ENCODE measurements around the gene SCN2A.

Gene SCN2A

DNA sequence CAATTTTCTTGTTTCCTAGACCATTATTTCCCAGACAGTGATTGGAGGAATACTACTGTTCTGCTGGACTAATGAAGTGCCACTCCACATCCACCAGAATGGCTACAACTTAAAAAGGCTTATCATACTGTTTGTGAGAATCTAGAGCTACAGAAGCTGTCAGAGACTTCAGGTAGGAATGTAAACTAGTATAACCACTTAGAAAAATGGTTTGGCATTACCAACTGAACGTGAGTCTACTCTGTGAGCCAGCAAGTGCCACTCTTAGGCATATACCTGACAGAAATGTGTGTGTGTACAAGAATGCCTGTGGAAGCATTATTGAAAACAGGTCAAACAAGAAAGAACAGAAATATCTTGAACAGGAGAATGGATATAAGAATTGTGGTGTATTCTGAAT lies 31.1 kb upstream of the SCN2A start:
- no peaks in the 10 kb centered on the region for H3K27me3 ChIP-seq (ENCODE audit: control insufficient read depth, insufficient read depth, low read length)
- H3K4me1 ChIP-seq (ENCODE audit: control insufficient read depth, insufficient read depth, low read length), result no peaks in the 10 kb centered on the region; the same call in 1 of the 2 replicates
- H3K27ac ChIP-seq (ENCODE audit: low read length), result no peak overlapping the region
- no peaks in the 10 kb centered on the region for H3K9me3 ChIP-seq (ENCODE audit: control insufficient read depth, insufficient read depth, low read length)
- WGBS (ENCODE audit: insufficient coverage, insufficient read length), result no CpG with 5 or more reads among the region's 1 CpG
- no peak overlapping the region for H3K4me3 ChIP-seq (ENCODE audit: low read length)
- H3K36me3 ChIP-seq (ENCODE audit: control insufficient read depth, insufficient read depth, low read length), result no peaks in the 10 kb centered on the region
- no peak for DNase-seq (ENCODE audit: low read depth, low spot score)

DNA sequence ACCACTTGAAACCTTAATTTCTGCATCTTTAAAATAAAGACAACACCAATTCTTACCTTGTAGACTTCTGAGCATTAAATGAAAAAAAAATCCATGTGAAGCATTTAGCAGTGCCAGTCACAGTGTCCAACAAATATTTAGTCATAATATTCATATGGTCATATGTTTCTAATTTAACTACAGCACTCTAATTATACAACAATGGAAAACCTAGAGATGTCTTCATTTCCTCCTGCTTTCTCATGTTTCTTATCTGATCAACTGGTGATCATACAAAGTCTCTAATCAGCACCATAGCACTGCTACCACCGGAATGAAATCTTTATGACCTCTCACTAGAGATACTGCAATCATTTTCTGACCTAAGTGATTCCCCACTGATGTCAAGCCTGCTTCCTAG lies 25.1 kb upstream of the SCN2A start:
- H3K4me3 ChIP-seq (ENCODE audit: low read length), result no peak overlapping the region

DNA sequence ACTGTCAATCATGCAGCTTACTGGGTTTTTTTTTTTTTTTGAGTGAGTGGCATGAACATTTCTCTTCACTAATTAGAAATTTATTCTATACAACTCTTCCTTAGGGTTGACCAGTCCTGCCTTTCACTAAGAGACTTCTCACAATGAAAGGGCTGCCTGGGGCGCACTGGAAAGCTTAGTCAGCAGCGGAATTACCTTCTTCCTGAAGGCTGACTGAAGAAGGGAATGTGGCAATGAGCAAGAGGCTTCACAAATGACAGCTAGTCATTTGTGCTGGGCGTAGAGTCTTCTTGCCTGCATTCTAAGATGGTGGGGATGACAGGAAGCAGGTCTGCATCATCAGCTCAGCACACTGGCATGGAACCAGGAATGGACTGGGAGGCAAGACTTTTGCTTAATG lies 19.7 kb upstream of the SCN2A start:
- H3K36me3 ChIP-seq (ENCODE audit: control insufficient read depth, insufficient read depth, low read length), result no peaks in the 10 kb centered on the region

More for the DNA sequence above, 25.1 kb upstream of the SCN2A start:
- Histone ChIP-seq H3K27me3 (ENCODE audit: control insufficient read depth, insufficient read depth, low read length) (no peaks in the 10 kb centered on the region), H3K9me3 (ENCODE audit: control insufficient read depth, insufficient read depth, low read length) (no peaks in the 10 kb centered on the region), H3K4me1 (ENCODE audit: control insufficient read depth, insufficient read depth, low read length) (no peaks in the 10 kb centered on the region), H3K27ac (ENCODE audit: low read length) (no peak overlapping the region), H3K36me3 (ENCODE audit: control insufficient read depth, insufficient read depth, low read length) (no peaks in the 10 kb centered on the region)
- DNase-seq (ENCODE audit: low read depth, low spot score), result no peak
- no CpG with 5 or more reads among the region's 1 CpG for WGBS (ENCODE audit: insufficient coverage, insufficient read length)

DNA sequence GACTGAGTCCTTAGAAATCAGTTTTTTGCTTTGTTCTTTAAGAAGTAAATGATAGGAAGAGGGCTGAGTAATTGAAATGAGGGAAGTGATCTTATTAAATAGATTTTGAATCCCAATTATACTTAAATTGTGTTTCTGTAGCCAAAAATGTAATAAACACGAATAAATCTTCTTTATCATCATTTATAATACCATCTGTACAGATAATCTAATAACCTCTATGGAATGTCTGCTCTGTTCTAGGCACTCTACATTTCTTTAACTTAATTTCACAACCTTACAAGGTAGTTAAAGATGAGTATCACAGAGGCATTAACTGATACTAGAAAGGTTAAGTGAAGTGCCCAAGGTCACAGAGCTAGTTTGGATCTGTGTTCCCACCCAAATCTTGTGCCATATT lies 14.3 kb upstream of the SCN2A start:
- H3K27ac ChIP-seq (ENCODE audit: low read length), result no peak overlapping the region
- no peaks in the 10 kb centered on the region for H3K9me3 ChIP-seq (ENCODE audit: control insufficient read depth, insufficient read depth, low read length)
- DNase-seq (ENCODE audit: low read depth, low spot score), result no peak
- H3K4me1 ChIP-seq (ENCODE audit: control insufficient read depth, insufficient read depth, low read length), result no peaks in the 10 kb centered on the region
- no CpG with 5 or more reads among the region's 1 CpG for WGBS (ENCODE audit: insufficient coverage, insufficient read length)
- H3K4me3 ChIP-seq (ENCODE audit: low read length), result no peak overlapping the region
- no peaks in the 10 kb centered on the region for H3K27me3 ChIP-seq (ENCODE audit: control insufficient read depth, insufficient read depth, low read length)
- no peaks in the 10 kb centered on the region for H3K36me3 ChIP-seq (ENCODE audit: control insufficient read depth, insufficient read depth, low read length)

More for the DNA sequence above, 19.7 kb upstream of the SCN2A start:
- no peak for DNase-seq (ENCODE audit: low read depth, low spot score)
- no peaks in the 10 kb centered on the region for H3K27me3 ChIP-seq (ENCODE audit: control insufficient read depth, insufficient read depth, low read length)
- no peaks in the 10 kb centered on the region for H3K4me1 ChIP-seq (ENCODE audit: control insufficient read depth, insufficient read depth, low read length)
- no peak overlapping the region for H3K4me3 ChIP-seq (ENCODE audit: low read length)
- WGBS (ENCODE audit: insufficient coverage, insufficient read length), result no CpG with 5 or more reads among the region's 3 CpGs
- no peaks in the 10 kb centered on the region for H3K9me3 ChIP-seq (ENCODE audit: control insufficient read depth, insufficient read depth, low read length)
- no peak overlapping the region for H3K27ac ChIP-seq (ENCODE audit: low read length)

DNA sequence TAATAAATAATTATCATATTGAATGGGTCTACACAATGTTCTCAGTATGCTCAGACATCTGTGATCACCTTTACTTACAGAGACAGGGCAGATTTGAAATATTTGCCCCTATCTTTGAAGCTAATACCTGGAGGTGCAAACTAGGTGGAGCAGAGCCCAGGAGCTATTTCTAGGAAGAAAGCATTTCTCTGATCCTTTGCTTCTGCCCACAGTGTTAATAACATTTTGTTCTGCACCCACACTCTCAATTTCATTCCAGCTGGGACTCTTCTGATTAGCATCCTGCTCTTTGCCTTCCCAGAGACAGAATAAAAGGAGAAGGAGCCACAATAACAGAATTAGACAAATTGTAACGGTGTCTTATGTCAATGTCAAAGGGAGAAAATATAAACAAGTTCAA lies 11.6 kb upstream of the SCN2A start:
- H3K4me1 ChIP-seq (ENCODE audit: control insufficient read depth, insufficient read depth, low read length), result no peaks in the 10 kb centered on the region
- no CpG with 5 or more reads among the region's 1 CpG for WGBS (ENCODE audit: insufficient coverage, insufficient read length)

DNA sequence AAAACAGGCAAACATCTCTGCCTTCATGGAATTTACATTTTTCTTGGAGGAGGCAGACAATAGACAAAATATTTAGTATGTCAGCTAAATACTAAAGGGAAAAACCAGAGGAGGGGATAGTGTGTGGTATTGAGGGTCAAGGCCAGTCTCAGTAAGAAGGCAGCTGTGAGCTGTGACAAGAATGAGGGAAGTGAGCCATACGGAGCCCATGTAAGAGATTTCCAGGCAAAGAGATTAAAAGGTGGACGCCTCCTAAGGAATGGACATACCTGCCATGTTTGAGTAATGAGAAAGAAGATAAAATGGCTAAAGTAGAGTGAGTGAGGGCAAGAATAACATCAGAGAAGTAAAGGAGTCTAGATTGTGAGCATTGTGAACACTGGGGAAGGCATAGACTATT lies 2.2 kb upstream of the SCN2A start:
- H3K36me3 ChIP-seq (ENCODE audit: control insufficient read depth, insufficient read depth, low read length), result no peaks in the 10 kb centered on the region
- no peaks in the 10 kb centered on the region for H3K9me3 ChIP-seq (ENCODE audit: control insufficient read depth, insufficient read depth, low read length)
- no peak overlapping the region for H3K27ac ChIP-seq (ENCODE audit: low read length)
- H3K27me3 ChIP-seq (ENCODE audit: control insufficient read depth, insufficient read depth, low read length), result no peaks in the 10 kb centered on the region; the same call in 1 of the 2 replicates
- WGBS (ENCODE audit: insufficient coverage, insufficient read length), result no CpG with 5 or more reads among the region's 2 CpGs
- no peak for DNase-seq (ENCODE audit: low read depth, low spot score)
- no peak overlapping the region for H3K4me3 ChIP-seq (ENCODE audit: low read length)
- H3K4me1 ChIP-seq (ENCODE audit: control insufficient read depth, insufficient read depth, low read length), result no peaks in the 10 kb centered on the region

More for the DNA sequence above, 11.6 kb upstream of the SCN2A start:
- H3K27me3 ChIP-seq (ENCODE audit: control insufficient read depth, insufficient read depth, low read length), result no peaks in the 10 kb centered on the region
- H3K27ac ChIP-seq (ENCODE audit: low read length), result no peak overlapping the region
- H3K9me3 ChIP-seq (ENCODE audit: control insufficient read depth, insufficient read depth, low read length), result no peaks in the 10 kb centered on the region
- H3K4me3 ChIP-seq (ENCODE audit: low read length), result no peak overlapping the region
- no peak for DNase-seq (ENCODE audit: low read depth, low spot score)
- no peaks in the 10 kb centered on the region for H3K36me3 ChIP-seq (ENCODE audit: control insufficient read depth, insufficient read depth, low read length)

DNA sequence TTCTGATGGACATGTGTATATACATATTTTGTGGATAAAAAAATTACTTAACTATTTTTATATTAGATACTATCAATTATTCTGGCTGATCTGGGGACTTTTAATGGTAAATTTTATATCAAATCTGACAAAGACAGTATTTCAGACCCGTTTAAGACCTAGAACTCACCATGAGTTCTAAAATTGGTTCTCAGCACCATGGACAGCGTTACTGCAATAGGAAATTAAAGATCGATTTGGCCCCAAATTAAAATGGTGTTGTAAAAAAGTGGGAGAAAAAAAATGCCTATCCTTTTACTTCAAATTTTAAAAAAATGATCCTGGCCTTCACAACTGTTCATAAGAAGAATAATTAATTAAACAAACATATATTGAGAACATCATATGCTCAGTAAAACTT lies 919 bp upstream of the SCN2A start:
- Histone ChIP-seq H3K9me3 (ENCODE audit: control insufficient read depth, insufficient read depth, low read length) (no peaks in the 10 kb centered on the region), H3K27me3 (ENCODE audit: control insufficient read depth, insufficient read depth, low read length) (no peaks in the 10 kb centered on the region), H3K36me3 (ENCODE audit: control insufficient read depth, insufficient read depth, low read length) (no peaks in the 10 kb centered on the region), H3K27ac (ENCODE audit: low read length) (no peak overlapping the region), H3K4me3 (ENCODE audit: low read length) (no peak overlapping the region), H3K4me1 (ENCODE audit: control insufficient read depth, insufficient read depth, low read length) (no peaks in the 10 kb centered on the region)
- DNase-seq (ENCODE audit: low read depth, low spot score), result no peak
- no CpG with 5 or more reads among the region's 3 CpGs for WGBS (ENCODE audit: insufficient coverage, insufficient read length)

DNA sequence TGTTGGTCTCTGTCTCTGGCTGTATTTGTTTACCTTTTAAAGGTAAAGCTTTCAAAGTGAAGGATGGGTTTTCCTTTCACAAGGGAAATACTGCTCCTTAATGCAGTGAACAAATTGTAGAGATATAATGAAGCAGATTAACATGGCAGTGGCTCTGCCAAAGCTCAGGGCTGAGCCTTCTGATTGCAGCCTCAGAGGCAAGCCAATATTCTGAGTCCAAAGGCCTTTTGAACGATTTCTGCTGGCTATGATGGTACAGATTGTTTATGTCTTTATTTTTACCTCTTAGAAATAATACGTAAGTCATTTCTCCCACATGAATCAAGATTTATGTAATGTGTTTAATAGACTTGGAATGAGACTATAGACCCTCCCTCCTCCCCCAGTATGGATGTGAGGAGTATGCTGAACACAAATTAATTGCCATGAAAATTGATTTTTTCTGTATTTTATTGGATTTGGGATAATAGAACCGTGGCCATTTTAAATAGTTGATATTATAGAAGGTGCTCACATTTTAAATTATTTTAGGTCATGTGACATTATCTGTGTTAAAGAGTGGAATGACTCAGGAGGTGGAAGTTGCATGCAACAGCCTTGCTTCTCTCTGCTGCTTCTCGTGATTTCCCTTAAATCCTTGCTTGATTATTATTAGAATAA lies 772 bp downstream of the SCN2A start:
- H3K36me3 ChIP-seq (ENCODE audit: control insufficient read depth, insufficient read depth, low read length), result no peaks in the 10 kb centered on the region
- WGBS (ENCODE audit: insufficient coverage, insufficient read length), result 100% methylated on average over 1 of the region's 4 CpGs
- no peak overlapping the region for H3K4me3 ChIP-seq (ENCODE audit: low read length)
- H3K27me3 ChIP-seq (ENCODE audit: control insufficient read depth, insufficient read depth, low read length), result no peaks in the 10 kb centered on the region
- no peak overlapping the region for H3K27ac ChIP-seq (ENCODE audit: low read length)
- no peaks in the 10 kb centered on the region for H3K9me3 ChIP-seq (ENCODE audit: control insufficient read depth, insufficient read depth, low read length)
- no peak for DNase-seq (ENCODE audit: low read depth, low spot score)
- H3K4me1 ChIP-seq (ENCODE audit: control insufficient read depth, insufficient read depth, low read length), result no peaks in the 10 kb centered on the region

DNA sequence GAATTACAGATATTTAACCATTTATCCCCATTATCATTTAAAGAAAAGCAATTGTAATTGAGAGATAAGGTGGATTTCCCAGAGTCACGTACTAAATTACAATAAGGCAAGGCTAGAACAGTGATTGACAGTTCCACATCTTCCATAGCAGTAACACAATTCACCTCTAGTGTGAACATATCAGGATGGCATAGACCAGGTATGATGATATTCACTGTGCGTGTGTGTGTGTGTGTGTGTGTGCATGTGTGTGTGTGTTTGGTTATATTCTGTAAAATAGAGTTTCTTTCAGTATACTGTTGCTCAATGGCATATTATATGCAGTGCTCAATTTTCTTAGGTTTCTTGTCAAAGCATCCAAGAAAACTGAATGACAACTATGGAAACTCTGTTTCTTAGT lies 1.7 kb downstream of the SCN2A start:
- H3K36me3 ChIP-seq (ENCODE audit: control insufficient read depth, insufficient read depth, low read length), result no peaks in the 10 kb centered on the region
- no peak overlapping the region for H3K27ac ChIP-seq (ENCODE audit: low read length)
- no peak for DNase-seq (ENCODE audit: low read depth, low spot score)
- no peaks in the 10 kb centered on the region for H3K4me1 ChIP-seq (ENCODE audit: control insufficient read depth, insufficient read depth, low read length)
- H3K9me3 ChIP-seq (ENCODE audit: control insufficient read depth, insufficient read depth, low read length), result no peaks in the 10 kb centered on the region
- WGBS (ENCODE audit: insufficient coverage, insufficient read length), result no CpG with 5 or more reads among the region's 2 CpGs
- H3K27me3 ChIP-seq (ENCODE audit: control insufficient read depth, insufficient read depth, low read length), result no peaks in the 10 kb centered on the region
- H3K4me3 ChIP-seq (ENCODE audit: low read length), result no peak overlapping the region

DNA sequence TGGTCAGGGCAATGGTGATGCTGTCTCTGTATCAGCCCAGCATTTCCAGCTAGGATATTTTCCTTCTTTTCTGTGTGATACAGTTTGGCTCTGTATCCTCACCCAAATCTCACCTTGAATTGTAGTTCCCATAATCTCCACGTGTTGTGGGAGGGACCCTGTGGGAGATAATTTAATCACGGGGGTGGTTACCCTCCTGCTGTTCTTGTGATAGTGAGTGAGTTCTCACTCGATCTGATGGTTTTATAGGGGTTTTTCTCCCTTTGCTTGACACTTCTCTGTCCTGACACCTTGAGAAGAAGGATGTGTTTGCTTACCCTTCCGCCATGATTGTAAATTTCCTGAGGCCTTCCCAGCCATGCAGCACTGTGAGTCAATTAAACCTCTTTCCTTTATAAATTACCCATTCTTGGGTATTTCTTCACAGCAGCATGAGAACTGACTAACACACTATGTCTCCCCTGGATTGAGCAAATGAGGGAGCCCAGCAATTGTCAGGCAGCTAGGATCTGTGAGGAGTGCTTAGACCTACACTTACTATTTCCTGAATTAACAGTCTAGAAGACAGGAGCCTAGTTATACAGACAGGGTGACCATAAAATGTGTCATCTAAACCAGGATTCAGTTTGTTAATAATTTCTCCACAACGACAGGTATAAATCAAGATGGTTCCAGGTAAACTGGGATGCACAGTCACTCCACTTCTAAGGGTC lies 6.0 kb downstream of the SCN2A start:
- WGBS (ENCODE audit: insufficient coverage, insufficient read length), result no CpG with 5 or more reads among the region's 5 CpGs

DNA sequence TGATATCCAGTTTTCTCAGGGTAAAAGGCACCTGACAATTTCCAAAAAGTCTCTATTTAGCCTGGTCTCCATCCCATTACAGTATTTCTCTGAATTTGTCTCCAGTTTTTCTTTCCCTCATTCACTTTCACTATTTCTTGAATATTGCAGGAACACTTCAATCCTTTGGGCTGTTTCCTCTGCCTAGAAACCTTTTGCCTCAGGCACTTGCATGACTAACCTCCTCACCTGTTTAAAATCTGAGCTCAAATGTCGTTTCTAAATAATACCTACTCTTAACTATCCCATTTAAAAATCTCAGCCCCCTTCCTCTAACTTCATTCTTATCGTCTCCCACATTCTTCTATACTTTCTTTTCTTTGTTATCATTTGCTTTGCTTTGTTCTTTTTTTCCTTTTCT lies 9.0 kb downstream of the SCN2A start:
- no peak for DNase-seq (ENCODE audit: low read depth, low spot score)
- Histone ChIP-seq H3K4me3 (ENCODE audit: low read length) (no peak overlapping the region), H3K27ac (ENCODE audit: low read length) (no peak overlapping the region)

More for the DNA sequence above, 6.0 kb downstream of the SCN2A start:
- H3K4me3 ChIP-seq (ENCODE audit: low read length), result no peak overlapping the region
- no peak overlapping the region for H3K27ac ChIP-seq (ENCODE audit: low read length)
- H3K9me3 ChIP-seq (ENCODE audit: control insufficient read depth, insufficient read depth, low read length), result no peaks in the 10 kb centered on the region
- DNase-seq (ENCODE audit: low read depth, low spot score), result no peak
- no peaks in the 10 kb centered on the region for H3K4me1 ChIP-seq (ENCODE audit: control insufficient read depth, insufficient read depth, low read length)
- H3K36me3 ChIP-seq (ENCODE audit: control insufficient read depth, insufficient read depth, low read length), result no peaks in the 10 kb centered on the region
- no peaks in the 10 kb centered on the region for H3K27me3 ChIP-seq (ENCODE audit: control insufficient read depth, insufficient read depth, low read length)

More for the DNA sequence above, 9.0 kb downstream of the SCN2A start:
- H3K4me1 ChIP-seq (ENCODE audit: control insufficient read depth, insufficient read depth, low read length), result no peaks in the 10 kb centered on the region
- H3K9me3 ChIP-seq (ENCODE audit: control insufficient read depth, insufficient read depth, low read length), result no peaks in the 10 kb centered on the region
- 100% methylated on average over 2 of the region's 2 CpGs for WGBS (ENCODE audit: insufficient coverage, insufficient read length)
- no peaks in the 10 kb centered on the region for H3K27me3 ChIP-seq (ENCODE audit: control insufficient read depth, insufficient read depth, low read length)
- no peaks in the 10 kb centered on the region for H3K36me3 ChIP-seq (ENCODE audit: control insufficient read depth, insufficient read depth, low read length)

All from iPS DF 6.9 (cell line).